NOMO-1 (cell line): ENCODE results near the gene CR1.
"Not testable (repeated sequence)": the region's sequence is repeated elsewhere in the genome, so short reads cannot be mapped to it uniquely, and the experiment has no call there.

Experiments
- DNase-seq, 2 experiments: peaks; one replicate each; lab custom pipeline; 2025; ENCODE audit not compliant: unreplicated experiment in 2 of 2; lab: John Stamatoyannopoulos, UW

Gene CR1

GRCh38 chr1:207502726-207503125 lies 6.8 kb downstream of the CR1 start:
- no peak for DNase-seq

- DNase-seq: no peak
Measured at GRCh38 chr1:207503950-207504349, 8.0 kb downstream of the CR1 start.

GRCh38 chr1:207504438-207504837 lies 8.5 kb downstream of the CR1 start:
- DNase-seq: no peak

- no peak for DNase-seq
Measured at GRCh38 chr1:207510444-207510843, 14.5 kb downstream of the CR1 start.

GRCh38 chr1:207514890-207515289 lies 18.9 kb downstream of the CR1 start:
- no peak for DNase-seq

GRCh38 chr1:207516729-207517128 lies 20.8 kb downstream of the CR1 start:
- no peak for DNase-seq

GRCh38 chr1:207518608-207519236 lies 22.8 kb downstream of the CR1 start:
- no peak for DNase-seq

- DNase-seq: no peak
Measured at GRCh38 chr1:207519505-207520399, 23.8 kb downstream of the CR1 start.

GRCh38 chr1:207520400-207521345 lies 24.7 kb downstream of the CR1 start:
- not testable (repeated sequence) for DNase-seq

GRCh38 chr1:207525239-207525638 lies 29.3 kb downstream of the CR1 start:
- DNase-seq: not testable (repeated sequence)

GRCh38 chr1:207528401-207528800 lies 32.4 kb downstream of the CR1 start:
- not testable (repeated sequence) for DNase-seq

- DNase-seq: not testable (repeated sequence)
Measured at GRCh38 chr1:207536263-207536662, 40.3 kb downstream of the CR1 start.

- not testable (repeated sequence) for DNase-seq
Measured at GRCh38 chr1:207546677-207547357, 50.9 kb downstream of the CR1 start.

GRCh38 chr1:207554823-207555222 lies 58.9 kb downstream of the CR1 start:
- not testable (repeated sequence) for DNase-seq

GRCh38 chr1:207565546-207566468 lies 69.8 kb downstream of the CR1 start:
- DNase-seq: peak in 1 of 2 experiments; percentile 36

GRCh38 chr1:207571926-207572325 lies 76.0 kb downstream of the CR1 start:
- DNase-seq: not testable (repeated sequence)

GRCh38 chr1:207573074-207573473 lies 77.1 kb downstream of the CR1 start:
- not testable (repeated sequence) for DNase-seq

- DNase-seq: not testable (repeated sequence)
Measured at GRCh38 chr1:207575381-207575780, 79.4 kb downstream of the CR1 start.

GRCh38 chr1:207578796-207579435 lies 83.0 kb downstream of the CR1 start:
- no peak for DNase-seq
